Measurements from ENCODE around the gene KIAA0513.
"Not testable (repeated sequence)": the region's sequence is repeated elsewhere in the genome, so short reads cannot be mapped to it uniquely, and the experiment has no call there.

The KIAA0513 gene

GRCh38 chr16:85019659-85020245, 7.8 kb upstream of the KIAA0513 start:
- Histone ChIP-seq H3K9me3 (ENCODE audit: control insufficient read depth, insufficient read depth, low read length) (no peaks in the 10 kb centered on the region), H3K9ac (ENCODE audit: low read depth, low read length) (no peak overlapping the region), H3K4me1 (ENCODE audit: control insufficient read depth, insufficient read depth, low read length) (no peaks in the 10 kb centered on the region), H3K36me3 (ENCODE audit: control insufficient read depth, insufficient read depth, low read length) (no peaks in the 10 kb centered on the region), H3K27me3 (ENCODE audit: control insufficient read depth, insufficient read depth, low read length) (peaks cover 2% of the 10 kb centered on the region), H3K4me3 (ENCODE audit: low read depth, low read length) (no peak overlapping the region)

- H3K9ac ChIP-seq (ENCODE audit: low read depth, low read length), result no peak overlapping the region
- no peak overlapping the region for H3K4me3 ChIP-seq (ENCODE audit: low read depth, low read length)
- H3K27me3 ChIP-seq (ENCODE audit: control insufficient read depth, insufficient read depth, low read length), result peaks cover 18% of the 10 kb centered on the region
- peaks cover 9% of the 10 kb centered on the region for H3K4me1 ChIP-seq (ENCODE audit: control insufficient read depth, insufficient read depth, low read length)
- no peaks in the 10 kb centered on the region for H3K36me3 ChIP-seq (ENCODE audit: control insufficient read depth, insufficient read depth, low read length)
- H3K9me3 ChIP-seq (ENCODE audit: control insufficient read depth, insufficient read depth, low read length), result no peaks in the 10 kb centered on the region
These were observed 1.6 kb upstream of the KIAA0513 start for GRCh38 chr16:85025781-85026653.

GRCh38 chr16:85026703-85027102, 892 bp upstream of the KIAA0513 start:
- Histone ChIP-seq H3K27me3 (ENCODE audit: control insufficient read depth, insufficient read depth, low read length) (peaks cover 18% of the 10 kb centered on the region), H3K4me3 (ENCODE audit: low read depth, low read length) (peak overlapping the region; percentile 80), H3K9ac (ENCODE audit: low read depth, low read length) (no peak overlapping the region), H3K4me1 (ENCODE audit: control insufficient read depth, insufficient read depth, low read length) (peaks cover 9% of the 10 kb centered on the region), H3K9me3 (ENCODE audit: control insufficient read depth, insufficient read depth, low read length) (no peaks in the 10 kb centered on the region), H3K36me3 (ENCODE audit: control insufficient read depth, insufficient read depth, low read length) (no peaks in the 10 kb centered on the region)

- peaks cover 11% of the 10 kb centered on the region for H3K4me1 ChIP-seq (ENCODE audit: control insufficient read depth, insufficient read depth, low read length)
- H3K9ac ChIP-seq (ENCODE audit: low read depth, low read length), result no peak overlapping the region
- H3K27me3 ChIP-seq (ENCODE audit: control insufficient read depth, insufficient read depth, low read length), result peaks cover 18% of the 10 kb centered on the region
- peak overlapping the region; percentile 80 for H3K4me3 ChIP-seq (ENCODE audit: low read depth, low read length)
- H3K9me3 ChIP-seq (ENCODE audit: control insufficient read depth, insufficient read depth, low read length), result no peaks in the 10 kb centered on the region
- H3K36me3 ChIP-seq (ENCODE audit: control insufficient read depth, insufficient read depth, low read length), result no peaks in the 10 kb centered on the region
These were observed 526 bp downstream of the KIAA0513 start for GRCh38 chr16:85027958-85028684.

GRCh38 chr16:85028685-85029407, 1.3 kb downstream of the KIAA0513 start:
- no peaks in the 10 kb centered on the region for H3K36me3 ChIP-seq (ENCODE audit: control insufficient read depth, insufficient read depth, low read length)
- H3K9me3 ChIP-seq (ENCODE audit: control insufficient read depth, insufficient read depth, low read length), result no peaks in the 10 kb centered on the region
- peak overlapping the region; percentile 80 for H3K4me3 ChIP-seq (ENCODE audit: low read depth, low read length)
- H3K4me1 ChIP-seq (ENCODE audit: control insufficient read depth, insufficient read depth, low read length), result peaks cover 11% of the 10 kb centered on the region
- peaks cover 18% of the 10 kb centered on the region for H3K27me3 ChIP-seq (ENCODE audit: control insufficient read depth, insufficient read depth, low read length)
- no peak overlapping the region for H3K9ac ChIP-seq (ENCODE audit: low read depth, low read length)

- Histone ChIP-seq H3K36me3 (ENCODE audit: control insufficient read depth, insufficient read depth, low read length) (no peaks in the 10 kb centered on the region), H3K9ac (ENCODE audit: low read depth, low read length) (no peak overlapping the region), H3K9me3 (ENCODE audit: control insufficient read depth, insufficient read depth, low read length) (no peaks in the 10 kb centered on the region), H3K27me3 (ENCODE audit: control insufficient read depth, insufficient read depth, low read length) (peaks cover 18% of the 10 kb centered on the region), H3K4me1 (ENCODE audit: control insufficient read depth, insufficient read depth, low read length) (peaks cover 11% of the 10 kb centered on the region), H3K4me3 (ENCODE audit: low read depth, low read length) (no peak overlapping the region)
These were observed 1.8 kb downstream of the KIAA0513 start for GRCh38 chr16:85029408-85029784.

GRCh38 chr16:85029981-85030401, 2.4 kb downstream of the KIAA0513 start:
- H3K9ac ChIP-seq (ENCODE audit: low read depth, low read length), result no peak overlapping the region
- H3K9me3 ChIP-seq (ENCODE audit: control insufficient read depth, insufficient read depth, low read length), result no peaks in the 10 kb centered on the region
- H3K27me3 ChIP-seq (ENCODE audit: control insufficient read depth, insufficient read depth, low read length), result peaks cover 18% of the 10 kb centered on the region
- H3K36me3 ChIP-seq (ENCODE audit: control insufficient read depth, insufficient read depth, low read length), result no peaks in the 10 kb centered on the region
- H3K4me1 ChIP-seq (ENCODE audit: control insufficient read depth, insufficient read depth, low read length), result peaks cover 11% of the 10 kb centered on the region
- H3K4me3 ChIP-seq (ENCODE audit: low read depth, low read length), result no peak overlapping the region

GRCh38 chr16:85031451-85031850, 3.9 kb downstream of the KIAA0513 start:
- Histone ChIP-seq H3K27me3 (ENCODE audit: control insufficient read depth, insufficient read depth, low read length) (peaks cover 11% of the 10 kb centered on the region), H3K4me3 (ENCODE audit: low read depth, low read length) (no peak overlapping the region), H3K36me3 (ENCODE audit: control insufficient read depth, insufficient read depth, low read length) (no peaks in the 10 kb centered on the region), H3K4me1 (ENCODE audit: control insufficient read depth, insufficient read depth, low read length) (peaks cover 11% of the 10 kb centered on the region), H3K9ac (ENCODE audit: low read depth, low read length) (no peak overlapping the region), H3K9me3 (ENCODE audit: control insufficient read depth, insufficient read depth, low read length) (no peaks in the 10 kb centered on the region)

GRCh38 chr16:85032187-85032586, 4.6 kb downstream of the KIAA0513 start:
- not testable (repeated sequence) for H3K36me3 ChIP-seq (ENCODE audit: control insufficient read depth, insufficient read depth, low read length); H3K9me3 ChIP-seq (ENCODE audit: control insufficient read depth, insufficient read depth, low read length); H3K9ac ChIP-seq (ENCODE audit: low read depth, low read length); H3K4me3 ChIP-seq (ENCODE audit: low read depth, low read length)
- peaks cover 11% of the 10 kb centered on the region for H3K4me1 ChIP-seq (ENCODE audit: control insufficient read depth, insufficient read depth, low read length)
- H3K27me3 ChIP-seq (ENCODE audit: control insufficient read depth, insufficient read depth, low read length), result peaks cover 11% of the 10 kb centered on the region

GRCh38 chr16:85033171-85033570, 5.6 kb downstream of the KIAA0513 start:
- no peaks in the 10 kb centered on the region for H3K9me3 ChIP-seq (ENCODE audit: control insufficient read depth, insufficient read depth, low read length)
- H3K4me3 ChIP-seq (ENCODE audit: low read depth, low read length), result no peak overlapping the region
- peaks cover 11% of the 10 kb centered on the region for H3K4me1 ChIP-seq (ENCODE audit: control insufficient read depth, insufficient read depth, low read length)
- H3K27me3 ChIP-seq (ENCODE audit: control insufficient read depth, insufficient read depth, low read length), result peaks cover 10% of the 10 kb centered on the region
- H3K9ac ChIP-seq (ENCODE audit: low read depth, low read length), result no peak overlapping the region
- no peaks in the 10 kb centered on the region for H3K36me3 ChIP-seq (ENCODE audit: control insufficient read depth, insufficient read depth, low read length)

Data from iPS-15b (cell line).